WTC11 (cell line): ENCODE data around the gene ANO2. TPM values are rescaled to one million over a fixed set of nuclear protein-coding genes. Genes with fewer than 3 reads are reported as not detected.

ENCODE experiments used
- ATAC-seq: fragments of 200-7000 bp; cut with Tn5 transposase; 2 replicates; pipeline ENCODE4 v1.10.0; 2021; ENCODE audit warnings: mild to moderate bottlenecking, moderate library complexity
- CTCF ChIA-PET: fragments of 300-600 bp; sonication (Branson Sonifier 250); formaldehyde crosslinking; loops from one replicate; lab custom pipeline; 2021; ENCODE audit warnings: antibody characterized with exemption; lab: Charles Lee
- POLR2A ChIA-PET: fragments of 350-600 bp; sonication (Branson Sonifier 250); formaldehyde crosslinking; loops from one replicate; lab custom pipeline; 2021; ENCODE audit warnings: antibody characterized with exemption; lab: Charles Lee
- DNase-seq: peaks from one replicate; pipeline ENCODE4 v3.0.0; 2021; ENCODE audit warnings: low spot score
- H3K27ac Mint-ChIP-seq: 2 replicates; pipeline ENCODE4 v1.8.0; 2021; ENCODE audit warnings: mixed read lengths
- H3K27me3 Mint-ChIP-seq: 2 replicates; pipeline ENCODE4 v1.8.0; 2021; ENCODE audit warnings: low read depth, mild to moderate bottlenecking, moderate library complexity, mixed read lengths
- H3K36me3 Mint-ChIP-seq: 2 replicates; pipeline ENCODE4 v1.8.0; 2021; ENCODE audit warnings: mixed read lengths
- H3K4me1 Mint-ChIP-seq: 2 replicates; pipeline ENCODE4 v1.8.0; 2022; ENCODE audit warnings: mixed read lengths
- H3K4me3 Mint-ChIP-seq: 2 replicates; pipeline ENCODE4 v1.8.0; 2021; ENCODE audit warnings: mild to moderate bottlenecking, moderate library complexity, mixed read lengths
- H3K9me3 Mint-ChIP-seq: 2 replicates; pipeline ENCODE4 v1.8.0; 2021; ENCODE audit warnings: mixed read lengths
- FOXP1 ChIP-seq: sonication (generic); formaldehyde crosslinking; IDR thresholded peaks from 2 replicates; pipeline ENCODE4 v1.8.0; 2022; ENCODE audit warnings: missing genetic modification reagents, mild to moderate bottlenecking, moderate library complexity, borderline replicate concordance
- HMGA2 ChIP-seq: fragments of 250-450 bp; sonication (Bioruptor Pico); IDR thresholded peaks from 2 replicates; pipeline ENCODE4 v1.4.0; 2021; ENCODE audit warnings: mild to moderate bottlenecking, moderate library complexity
- IRF2 ChIP-seq: sonication (generic); formaldehyde crosslinking; IDR thresholded peaks from 2 replicates; pipeline ENCODE4 v1.8.0; 2022; ENCODE audit warnings: low read depth, missing genetic modification reagents, borderline replicate concordance
- NFE2L1 ChIP-seq: sonication (generic); formaldehyde crosslinking; IDR thresholded peaks from 2 replicates; pipeline ENCODE4 v1.8.1; 2023; ENCODE audit warnings: missing genetic modification reagents
- NFYB ChIP-seq: sonication (generic); formaldehyde crosslinking; conservative IDR thresholded peaks from 2 replicates; pipeline ENCODE4 v1.8.0; 2022; ENCODE audit warnings: low read depth, missing genetic modification reagents
- NR2C2 ChIP-seq: sonication (generic); formaldehyde crosslinking; IDR thresholded peaks from 2 replicates; pipeline ENCODE4 v1.8.0; 2022; ENCODE audit warnings: mild to moderate bottlenecking, missing genetic modification reagents
- OVOL2 ChIP-seq: fragments of 250-450 bp; sonication (Bioruptor Pico); IDR thresholded peaks from 2 replicates; pipeline ENCODE4 v1.9.0; 2021; ENCODE audit warnings: mild to moderate bottlenecking, borderline replicate concordance
- SMAD4 ChIP-seq: sonication (generic); formaldehyde crosslinking; IDR thresholded peaks from 2 replicates; pipeline ENCODE4 v1.8.0; 2022; ENCODE audit warnings: mild to moderate bottlenecking, missing genetic modification reagents
- SP1 ChIP-seq: sonication (generic); formaldehyde crosslinking; conservative IDR thresholded peaks from 2 replicates; pipeline ENCODE4 v1.8.1; 2022; ENCODE audit warnings: missing genetic modification reagents
- TEAD1 ChIP-seq: sonication (generic); formaldehyde crosslinking; IDR thresholded peaks from 2 replicates; pipeline ENCODE4 v1.8.0; 2022; ENCODE audit warnings: mild to moderate bottlenecking, missing genetic modification reagents
- TP53 ChIP-seq: sonication (generic); formaldehyde crosslinking; IDR thresholded peaks from 2 replicates; pipeline ENCODE4 v1.8.1; 2023; ENCODE audit warnings: mild to moderate bottlenecking, missing genetic modification reagents
- ZNF396 ChIP-seq: fragments of 250-450 bp; sonication (Bioruptor Pico); IDR thresholded peaks from 2 replicates; pipeline ENCODE4 v1.8.0; 2021; ENCODE audit warnings: mild to moderate bottlenecking, moderate library complexity, borderline replicate concordance
- ZNF671 ChIP-seq: fragments of 250-450 bp; sonication (Bioruptor Pico); IDR thresholded peaks from 2 replicates; pipeline ENCODE4 v1.8.0; 2021; ENCODE audit warnings: mild to moderate bottlenecking
- total RNA-seq: library from RNA; stranded (reverse); gene quantifications from 3 replicates; pipeline ENCODE4 v1.2.3, GENCODE V29; 2021
- TF ChIP-seq, protein P1 (sequence below): sonication (generic); formaldehyde crosslinking; IDR thresholded peaks from 2 replicates; pipeline ENCODE4 v1.8.0; 2023; ENCODE audit warnings: missing genetic modification reagents, mild to moderate bottlenecking, borderline replicate concordance
- TF ChIP-seq, protein P2 (sequence below): sonication (generic); formaldehyde crosslinking; IDR thresholded peaks from 2 replicates; pipeline ENCODE4 v1.8.0; 2023; ENCODE audit warnings: missing genetic modification reagents
- TF ChIP-seq, protein P3 (sequence below): sonication (generic); formaldehyde crosslinking; IDR thresholded peaks from 2 replicates; pipeline ENCODE4 v1.8.1; 2022; ENCODE audit warnings: low read depth, mild to moderate bottlenecking, moderate library complexity, missing genetic modification reagents, borderline replicate concordance
- TF ChIP-seq, protein P4 (sequence below): fragments of 250-450 bp; sonication (Bioruptor Pico); IDR thresholded peaks from 2 replicates; pipeline ENCODE4 v1.9.0; 2021; ENCODE audit warnings: mild to moderate bottlenecking
- TF ChIP-seq, protein P5 (sequence below): sonication (generic); formaldehyde crosslinking; IDR thresholded peaks from 2 replicates; pipeline ENCODE4 v1.8.0; 2022; ENCODE audit warnings: missing genetic modification reagents
- TF ChIP-seq, protein P6 (sequence below): fragments of 250-450 bp; sonication (Bioruptor Pico); IDR thresholded peaks from 2 replicates; pipeline ENCODE4 v1.8.0; 2021; ENCODE audit warnings: mild to moderate bottlenecking

Gene ANO2
- total RNA-seq, 1 experiment from 2014 or later: 2.8 TPM

DNA sequence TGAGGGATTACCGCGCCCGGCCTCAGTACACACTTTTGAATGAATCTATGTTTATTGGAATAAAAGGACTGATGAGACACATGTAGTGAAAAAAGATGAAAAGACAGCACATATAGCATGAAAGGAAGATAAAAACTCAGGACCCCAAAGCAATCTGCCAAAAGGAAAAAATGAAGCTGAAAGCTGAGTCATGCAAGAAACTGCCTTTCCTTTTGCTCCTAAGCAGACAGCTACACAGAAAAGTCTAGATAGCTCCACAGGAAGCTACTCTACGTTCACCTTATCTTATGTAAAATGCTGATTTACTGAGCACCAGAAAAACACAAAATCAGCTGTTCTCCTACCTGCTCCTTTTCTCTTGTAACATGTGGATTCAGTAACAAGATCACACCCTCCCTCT is 384.8 kb downstream of the ANO2 start (continued):
- TF ChIP-seq, protein P1, sequence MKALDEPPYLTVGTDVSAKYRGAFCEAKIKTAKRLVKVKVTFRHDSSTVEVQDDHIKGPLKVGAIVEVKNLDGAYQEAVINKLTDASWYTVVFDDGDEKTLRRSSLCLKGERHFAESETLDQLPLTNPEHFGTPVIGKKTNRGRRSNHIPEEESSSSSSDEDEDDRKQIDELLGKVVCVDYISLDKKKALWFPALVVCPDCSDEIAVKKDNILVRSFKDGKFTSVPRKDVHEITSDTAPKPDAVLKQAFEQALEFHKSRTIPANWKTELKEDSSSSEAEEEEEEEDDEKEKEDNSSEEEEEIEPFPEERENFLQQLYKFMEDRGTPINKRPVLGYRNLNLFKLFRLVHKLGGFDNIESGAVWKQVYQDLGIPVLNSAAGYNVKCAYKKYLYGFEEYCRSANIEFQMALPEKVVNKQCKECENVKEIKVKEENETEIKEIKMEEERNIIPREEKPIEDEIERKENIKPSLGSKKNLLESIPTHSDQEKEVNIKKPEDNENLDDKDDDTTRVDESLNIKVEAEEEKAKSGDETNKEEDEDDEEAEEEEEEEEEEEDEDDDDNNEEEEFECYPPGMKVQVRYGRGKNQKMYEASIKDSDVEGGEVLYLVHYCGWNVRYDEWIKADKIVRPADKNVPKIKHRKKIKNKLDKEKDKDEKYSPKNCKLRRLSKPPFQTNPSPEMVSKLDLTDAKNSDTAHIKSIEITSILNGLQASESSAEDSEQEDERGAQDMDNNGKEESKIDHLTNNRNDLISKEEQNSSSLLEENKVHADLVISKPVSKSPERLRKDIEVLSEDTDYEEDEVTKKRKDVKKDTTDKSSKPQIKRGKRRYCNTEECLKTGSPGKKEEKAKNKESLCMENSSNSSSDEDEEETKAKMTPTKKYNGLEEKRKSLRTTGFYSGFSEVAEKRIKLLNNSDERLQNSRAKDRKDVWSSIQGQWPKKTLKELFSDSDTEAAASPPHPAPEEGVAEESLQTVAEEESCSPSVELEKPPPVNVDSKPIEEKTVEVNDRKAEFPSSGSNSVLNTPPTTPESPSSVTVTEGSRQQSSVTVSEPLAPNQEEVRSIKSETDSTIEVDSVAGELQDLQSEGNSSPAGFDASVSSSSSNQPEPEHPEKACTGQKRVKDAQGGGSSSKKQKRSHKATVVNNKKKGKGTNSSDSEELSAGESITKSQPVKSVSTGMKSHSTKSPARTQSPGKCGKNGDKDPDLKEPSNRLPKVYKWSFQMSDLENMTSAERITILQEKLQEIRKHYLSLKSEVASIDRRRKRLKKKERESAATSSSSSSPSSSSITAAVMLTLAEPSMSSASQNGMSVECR (CRISPR knock-in tag): no peak
- TF ChIP-seq OVOL2 (CRISPR knock-in tag): no peak

DNA sequence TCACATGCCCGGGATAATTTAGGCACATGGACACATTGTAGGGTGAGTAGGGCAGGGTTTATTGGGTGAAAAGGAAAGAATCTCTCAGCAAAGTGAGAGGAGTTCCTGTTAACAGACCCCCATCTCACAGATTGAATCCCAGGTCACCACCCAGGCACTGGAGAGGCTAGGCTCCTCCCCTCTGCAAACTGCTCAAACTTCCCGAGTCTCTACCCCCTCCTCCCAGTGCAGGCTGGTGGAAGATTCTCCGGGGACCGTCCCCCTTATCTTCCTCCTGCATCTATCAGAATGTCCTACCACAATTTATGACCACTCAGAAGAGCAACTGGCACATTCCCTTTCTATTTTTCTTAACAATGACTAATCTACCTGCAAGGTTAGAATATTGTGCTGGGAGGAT is 387.2 kb downstream of the ANO2 start:
- Mint-ChIP-seq H3K36me3 (peaks cover 6% of the 10 kb centered on the region), H3K4me3 (no peak overlapping the region), H3K27ac (no peak overlapping the region), H3K4me1 (peaks cover 32% of the 10 kb centered on the region)
- CTCF ChIA-PET: interaction anchor here (1.4 to 3.2 kb wide), 2 partner anchors 28 to 91 kb away, joined by 3 to 12 read pairs; no protein-coding TSS in a partner anchor
- peak; percentile 82 for ATAC-seq
- TF ChIP-seq HMGA2 (CRISPR knock-in tag) (no peak), TEAD1 (no peak), IRF2 (CRISPR knock-in tag) (no peak), SMAD4 (CRISPR knock-in tag) (no peak), NFE2L1 (CRISPR knock-in tag) (no peak), SP1 (CRISPR knock-in tag) (no peak), NR2C2 (CRISPR knock-in tag) (no peak), ZNF396 (CRISPR knock-in tag) (no peak), TP53 (CRISPR knock-in tag) (no peak), NFYB (no peak), FOXP1 (no peak), ZNF671 (CRISPR knock-in tag) (no peak)
- TF ChIP-seq, protein P2, sequence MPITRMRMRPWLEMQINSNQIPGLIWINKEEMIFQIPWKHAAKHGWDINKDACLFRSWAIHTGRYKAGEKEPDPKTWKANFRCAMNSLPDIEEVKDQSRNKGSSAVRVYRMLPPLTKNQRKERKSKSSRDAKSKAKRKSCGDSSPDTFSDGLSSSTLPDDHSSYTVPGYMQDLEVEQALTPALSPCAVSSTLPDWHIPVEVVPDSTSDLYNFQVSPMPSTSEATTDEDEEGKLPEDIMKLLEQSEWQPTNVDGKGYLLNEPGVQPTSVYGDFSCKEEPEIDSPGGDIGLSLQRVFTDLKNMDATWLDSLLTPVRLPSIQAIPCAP (CRISPR knock-in tag): no peak
- TF ChIP-seq, protein P3, sequence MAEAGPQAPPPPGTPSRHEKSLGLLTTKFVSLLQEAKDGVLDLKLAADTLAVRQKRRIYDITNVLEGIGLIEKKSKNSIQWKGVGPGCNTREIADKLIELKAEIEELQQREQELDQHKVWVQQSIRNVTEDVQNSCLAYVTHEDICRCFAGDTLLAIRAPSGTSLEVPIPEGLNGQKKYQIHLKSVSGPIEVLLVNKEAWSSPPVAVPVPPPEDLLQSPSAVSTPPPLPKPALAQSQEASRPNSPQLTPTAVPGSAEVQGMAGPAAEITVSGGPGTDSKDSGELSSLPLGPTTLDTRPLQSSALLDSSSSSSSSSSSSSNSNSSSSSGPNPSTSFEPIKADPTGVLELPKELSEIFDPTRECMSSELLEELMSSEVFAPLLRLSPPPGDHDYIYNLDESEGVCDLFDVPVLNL: no peak
- TF ChIP-seq, protein P4, sequence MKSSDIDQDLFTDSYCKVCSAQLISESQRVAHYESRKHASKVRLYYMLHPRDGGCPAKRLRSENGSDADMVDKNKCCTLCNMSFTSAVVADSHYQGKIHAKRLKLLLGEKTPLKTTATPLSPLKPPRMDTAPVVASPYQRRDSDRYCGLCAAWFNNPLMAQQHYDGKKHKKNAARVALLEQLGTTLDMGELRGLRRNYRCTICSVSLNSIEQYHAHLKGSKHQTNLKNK (CRISPR knock-in tag): no peak
- TF ChIP-seq, protein P5, sequence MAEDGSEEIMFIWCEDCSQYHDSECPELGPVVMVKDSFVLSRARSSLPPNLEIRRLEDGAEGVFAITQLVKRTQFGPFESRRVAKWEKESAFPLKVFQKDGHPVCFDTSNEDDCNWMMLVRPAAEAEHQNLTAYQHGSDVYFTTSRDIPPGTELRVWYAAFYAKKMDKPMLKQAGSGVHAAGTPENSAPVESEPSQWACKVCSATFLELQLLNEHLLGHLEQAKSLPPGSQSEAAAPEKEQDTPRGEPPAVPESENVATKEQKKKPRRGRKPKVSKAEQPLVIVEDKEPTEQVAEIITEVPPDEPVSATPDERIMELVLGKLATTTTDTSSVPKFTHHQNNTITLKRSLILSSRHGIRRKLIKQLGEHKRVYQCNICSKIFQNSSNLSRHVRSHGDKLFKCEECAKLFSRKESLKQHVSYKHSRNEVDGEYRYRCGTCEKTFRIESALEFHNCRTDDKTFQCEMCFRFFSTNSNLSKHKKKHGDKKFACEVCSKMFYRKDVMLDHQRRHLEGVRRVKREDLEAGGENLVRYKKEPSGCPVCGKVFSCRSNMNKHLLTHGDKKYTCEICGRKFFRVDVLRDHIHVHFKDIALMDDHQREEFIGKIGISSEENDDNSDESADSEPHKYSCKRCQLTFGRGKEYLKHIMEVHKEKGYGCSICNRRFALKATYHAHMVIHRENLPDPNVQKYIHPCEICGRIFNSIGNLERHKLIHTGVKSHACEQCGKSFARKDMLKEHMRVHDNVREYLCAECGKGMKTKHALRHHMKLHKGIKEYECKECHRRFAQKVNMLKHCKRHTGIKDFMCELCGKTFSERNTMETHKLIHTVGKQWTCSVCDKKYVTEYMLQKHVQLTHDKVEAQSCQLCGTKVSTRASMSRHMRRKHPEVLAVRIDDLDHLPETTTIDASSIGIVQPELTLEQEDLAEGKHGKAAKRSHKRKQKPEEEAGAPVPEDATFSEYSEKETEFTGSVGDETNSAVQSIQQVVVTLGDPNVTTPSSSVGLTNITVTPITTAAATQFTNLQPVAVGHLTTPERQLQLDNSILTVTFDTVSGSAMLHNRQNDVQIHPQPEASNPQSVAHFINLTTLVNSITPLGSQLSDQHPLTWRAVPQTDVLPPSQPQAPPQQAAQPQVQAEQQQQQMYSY (CRISPR knock-in tag): no peak
- TF ChIP-seq, protein P6, sequence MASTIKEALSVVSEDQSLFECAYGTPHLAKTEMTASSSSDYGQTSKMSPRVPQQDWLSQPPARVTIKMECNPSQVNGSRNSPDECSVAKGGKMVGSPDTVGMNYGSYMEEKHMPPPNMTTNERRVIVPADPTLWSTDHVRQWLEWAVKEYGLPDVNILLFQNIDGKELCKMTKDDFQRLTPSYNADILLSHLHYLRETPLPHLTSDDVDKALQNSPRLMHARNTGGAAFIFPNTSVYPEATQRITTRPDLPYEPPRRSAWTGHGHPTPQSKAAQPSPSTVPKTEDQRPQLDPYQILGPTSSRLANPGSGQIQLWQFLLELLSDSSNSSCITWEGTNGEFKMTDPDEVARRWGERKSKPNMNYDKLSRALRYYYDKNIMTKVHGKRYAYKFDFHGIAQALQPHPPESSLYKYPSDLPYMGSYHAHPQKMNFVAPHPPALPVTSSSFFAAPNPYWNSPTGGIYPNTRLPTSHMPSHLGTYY (CRISPR knock-in tag): no peak
- TF ChIP-seq, all 79 proteins: peak for 0
- POLR2A ChIA-PET: no interaction called here
- no peak for DNase-seq
- Mint-ChIP-seq H3K27me3 (no peaks in the 10 kb centered on the region; the same call in 1 of the 2 replicates), H3K9me3 (peaks cover 8% of the 10 kb centered on the region)
